GM18870 (cell line): ENCODE data around the gene SHB.

Experiments
- ATAC-seq: cut with Tn5 transposase; IDR thresholded peaks from one replicate; pipeline ENCODE4 v1.9.1; 2021; ENCODE audit warnings: moderate library complexity; ENCODE audit not compliant: unreplicated experiment

The SHB gene

DNA sequence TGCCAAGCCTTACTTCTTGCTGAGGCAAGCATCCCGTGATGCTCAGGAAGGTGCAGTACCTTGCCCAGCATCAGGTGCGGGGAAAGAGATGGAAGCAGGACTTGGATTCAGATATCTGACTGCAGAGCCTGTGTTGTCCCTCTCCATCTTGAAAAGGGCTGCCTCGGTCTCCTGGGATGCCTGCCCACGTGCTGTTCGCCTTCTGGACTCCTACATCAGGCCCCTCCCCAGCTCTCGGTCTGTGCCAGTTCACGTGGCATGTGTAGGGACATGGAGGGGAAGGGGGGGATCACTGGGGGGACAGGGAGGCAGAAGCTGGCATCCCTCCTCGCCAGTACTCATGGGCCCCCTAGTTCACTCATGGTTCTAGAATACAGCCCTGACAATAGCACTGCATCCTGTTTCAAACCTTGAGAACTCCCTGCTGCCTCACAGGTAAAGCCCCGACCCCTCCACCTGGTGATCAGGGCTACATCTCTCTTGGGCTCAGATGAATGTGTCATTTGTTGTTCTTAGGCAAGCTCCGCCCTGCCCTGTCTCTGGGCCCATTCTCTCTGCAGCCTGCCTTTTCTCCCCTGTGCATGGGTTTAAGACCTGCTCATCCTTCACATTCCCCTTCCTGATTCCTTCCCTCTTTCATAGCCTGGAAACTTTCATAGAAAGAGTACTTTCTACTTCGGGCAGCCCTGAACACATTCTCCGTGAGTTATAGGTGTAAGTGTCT, 126.2 kb downstream of the SHB start:
- no peak for ATAC-seq

DNA sequence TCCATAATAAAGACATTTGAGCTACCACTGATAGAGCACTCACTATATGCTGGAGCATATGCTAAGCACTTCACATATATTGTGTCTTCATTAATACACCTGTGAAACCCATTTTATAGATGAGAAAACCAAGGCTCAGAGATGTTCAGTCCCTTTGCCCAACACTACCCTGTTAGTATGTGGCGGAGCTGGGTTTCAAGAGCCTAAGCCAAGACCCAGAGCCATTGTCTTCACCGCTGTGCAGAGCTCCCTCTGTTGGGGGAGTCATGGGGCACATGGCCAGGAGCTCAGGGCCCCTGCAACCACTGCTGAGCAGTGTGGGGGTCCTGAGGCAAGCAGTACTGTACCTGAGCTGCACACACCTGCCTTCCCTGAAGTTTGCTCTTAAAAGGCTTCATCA, 127.8 kb downstream of the SHB start:
- ATAC-seq, result no peak

DNA sequence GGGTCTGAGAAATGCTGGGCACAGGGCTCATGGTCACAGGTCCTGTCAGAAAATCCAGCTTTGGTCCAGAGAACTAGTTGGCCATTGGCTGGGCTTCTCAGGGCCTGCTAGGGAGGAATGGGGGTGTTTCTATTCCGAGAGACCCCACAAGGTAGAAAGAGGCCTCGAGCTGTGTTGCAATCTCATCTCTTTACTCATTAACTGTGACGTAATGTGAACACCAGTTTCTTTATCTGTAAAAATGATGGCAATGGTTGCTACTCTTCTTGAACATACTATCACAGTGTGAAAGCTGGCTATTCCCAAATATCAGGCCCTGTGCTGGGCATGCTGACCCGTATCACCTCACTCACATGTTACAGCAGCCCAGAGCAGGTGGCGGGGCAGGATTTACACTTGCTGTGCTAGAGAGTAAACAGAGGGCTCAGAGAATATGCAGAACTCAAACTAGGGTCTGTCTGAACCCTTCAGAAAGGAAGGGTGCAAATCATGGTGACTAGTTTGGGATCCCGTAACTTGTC, 129.4 kb downstream of the SHB start:
- ATAC-seq, result no peak

DNA sequence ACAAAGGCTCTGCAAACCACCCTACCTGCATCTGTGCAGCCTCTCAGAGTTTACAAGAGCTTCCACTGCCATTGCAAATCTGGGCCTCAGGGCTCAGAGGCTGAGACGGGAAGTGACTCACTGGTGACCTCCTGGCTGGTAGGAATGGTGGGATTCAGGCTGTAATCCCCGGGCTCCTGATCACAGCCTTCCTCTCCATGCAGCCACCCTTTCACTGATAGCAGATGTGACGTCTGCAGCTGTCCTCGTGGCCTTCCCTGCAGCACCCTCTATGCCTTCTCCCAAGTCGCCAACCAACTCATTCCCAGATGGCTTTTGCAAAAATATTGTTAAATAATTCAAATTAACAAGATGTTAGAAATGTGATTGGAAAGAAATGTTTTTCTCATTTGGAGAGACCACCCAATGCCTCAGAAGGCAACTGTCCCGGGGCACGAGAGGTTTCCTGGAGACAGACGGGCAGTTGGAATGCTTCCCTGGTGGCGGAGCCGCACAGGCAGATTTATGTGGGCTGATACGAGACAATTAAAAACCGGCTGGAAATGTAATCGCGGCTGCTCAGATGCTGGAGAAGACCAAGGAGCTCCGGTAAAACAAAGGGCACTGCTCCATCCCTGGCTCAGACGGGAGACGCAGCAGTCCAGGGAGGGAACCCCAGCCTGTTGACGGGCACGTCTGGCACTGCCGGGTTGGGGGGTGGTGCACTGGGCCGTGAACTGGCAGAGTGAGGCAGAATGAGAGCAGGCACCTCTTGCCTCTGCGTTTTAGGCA, 130.7 kb downstream of the SHB start:
- no peak for ATAC-seq

DNA sequence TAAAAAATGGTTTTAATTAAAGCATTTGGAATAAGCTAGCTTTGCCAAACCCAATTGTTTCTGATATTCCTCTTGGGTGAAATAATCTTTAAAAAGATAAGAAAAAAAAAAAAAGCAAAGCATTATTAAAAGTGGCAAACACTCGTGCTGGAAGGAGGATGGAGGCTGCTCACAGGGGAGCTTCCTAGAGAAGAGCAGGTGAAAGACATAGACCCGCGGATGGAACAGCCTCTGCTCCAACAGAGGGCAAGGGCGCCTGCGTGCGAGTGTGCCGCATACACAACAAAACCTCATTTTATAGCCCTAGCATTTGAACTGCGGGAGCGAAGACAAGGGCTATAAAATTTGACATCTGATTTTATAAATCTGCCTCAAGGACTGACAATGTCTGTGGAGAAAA, 131.7 kb downstream of the SHB start:
- no peak for ATAC-seq

DNA sequence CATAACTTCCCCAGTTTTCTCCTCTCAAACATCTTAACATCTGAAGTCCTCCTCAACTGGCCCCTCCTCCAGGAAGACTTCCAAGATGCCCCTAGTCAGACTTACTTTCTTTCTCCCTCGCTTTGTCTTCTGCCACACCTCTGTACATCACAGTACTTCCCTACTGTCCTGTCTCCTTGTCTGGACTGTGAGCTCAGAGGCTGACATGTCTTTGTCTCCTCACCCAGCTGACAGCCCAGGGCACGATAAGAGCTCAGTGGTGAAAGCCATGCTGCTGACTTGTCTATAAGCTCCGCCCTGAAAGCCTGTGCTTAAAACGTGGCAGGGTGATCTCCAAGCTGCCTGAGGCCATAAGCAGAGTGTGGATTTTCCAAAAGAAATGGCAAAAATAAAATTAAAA, 132.1 kb downstream of the SHB start:
- no peak for ATAC-seq

DNA sequence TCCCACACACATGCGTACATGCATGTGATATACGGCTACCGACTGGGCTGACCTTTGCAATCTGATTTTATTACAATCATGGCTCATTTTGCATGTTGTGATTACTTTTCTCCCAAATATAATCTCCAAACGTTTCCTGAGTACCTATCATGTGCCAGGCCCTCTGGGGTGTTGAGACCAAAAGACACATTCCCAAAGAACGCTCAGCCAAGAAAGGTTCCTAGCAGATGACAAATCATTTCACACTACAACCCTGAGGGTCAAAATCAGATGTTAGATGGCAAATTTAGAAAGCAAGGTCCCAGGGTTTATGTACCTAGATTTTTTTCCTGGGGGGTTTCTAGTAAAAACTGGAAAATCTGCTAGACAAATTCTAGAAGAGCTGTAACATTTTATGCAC, 132.7 kb downstream of the SHB start:
- ATAC-seq, result no peak

DNA sequence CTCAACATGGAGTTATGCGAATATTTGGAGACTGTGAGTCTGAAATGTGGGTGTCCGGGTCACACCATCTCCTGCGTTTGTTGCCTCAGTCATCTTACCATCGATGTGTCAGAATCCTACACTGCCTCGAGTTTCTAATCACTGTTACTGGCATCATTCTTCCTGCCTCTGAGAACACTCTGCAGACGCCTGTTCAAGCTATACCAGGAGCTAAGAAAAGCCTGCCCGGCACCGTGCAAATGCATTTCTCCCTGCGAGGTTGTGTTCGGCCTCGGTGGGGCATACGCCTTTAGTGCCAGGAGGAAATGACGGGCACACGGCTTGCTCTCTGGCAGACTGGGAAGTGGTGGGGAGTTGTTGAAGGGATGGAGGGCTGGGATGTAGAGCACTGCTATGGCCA, 133.9 kb downstream of the SHB start:
- no peak for ATAC-seq

DNA sequence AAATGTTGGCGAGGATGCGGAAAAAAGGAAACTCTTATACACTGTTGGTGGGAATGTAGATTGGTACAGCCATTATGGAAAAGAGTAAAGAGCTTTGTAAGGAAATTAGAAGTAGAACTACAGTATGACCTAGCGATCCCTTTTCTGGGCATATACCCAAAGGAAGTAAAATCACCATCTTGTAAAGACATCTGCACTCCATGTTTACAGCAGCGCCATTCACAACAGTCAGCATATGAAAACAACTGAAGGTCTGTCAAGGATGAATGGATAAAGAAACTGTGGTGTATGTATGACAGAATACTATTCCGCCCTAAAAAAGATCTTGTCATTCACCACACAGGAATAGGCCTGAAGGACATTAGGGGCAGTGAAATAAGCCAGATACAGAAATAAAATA, 137.4 kb downstream of the SHB start:
- no peak for ATAC-seq

DNA sequence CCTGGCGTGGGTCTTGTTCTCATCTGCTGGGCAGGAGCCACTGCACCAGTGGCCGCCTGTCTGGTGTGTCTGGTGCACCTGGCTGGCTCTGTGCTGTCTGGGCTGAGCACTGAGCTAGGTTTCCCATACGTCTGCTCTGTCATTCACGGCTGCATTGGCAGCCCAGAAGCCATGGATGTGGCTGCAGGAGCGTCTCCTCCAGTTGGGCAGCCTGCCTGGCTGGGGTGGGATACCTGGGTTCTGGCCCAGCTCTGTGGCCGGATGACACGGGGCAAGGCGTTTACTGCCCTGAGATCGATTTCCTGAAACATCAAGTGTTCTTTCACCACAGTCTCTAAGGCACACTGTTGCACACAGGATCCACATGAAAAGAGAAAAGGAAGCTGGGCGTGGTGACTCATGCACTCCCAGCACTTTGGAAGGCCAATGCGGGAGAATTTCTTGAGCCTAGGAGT, 139.6 kb downstream of the SHB start:
- no peak for ATAC-seq

DNA sequence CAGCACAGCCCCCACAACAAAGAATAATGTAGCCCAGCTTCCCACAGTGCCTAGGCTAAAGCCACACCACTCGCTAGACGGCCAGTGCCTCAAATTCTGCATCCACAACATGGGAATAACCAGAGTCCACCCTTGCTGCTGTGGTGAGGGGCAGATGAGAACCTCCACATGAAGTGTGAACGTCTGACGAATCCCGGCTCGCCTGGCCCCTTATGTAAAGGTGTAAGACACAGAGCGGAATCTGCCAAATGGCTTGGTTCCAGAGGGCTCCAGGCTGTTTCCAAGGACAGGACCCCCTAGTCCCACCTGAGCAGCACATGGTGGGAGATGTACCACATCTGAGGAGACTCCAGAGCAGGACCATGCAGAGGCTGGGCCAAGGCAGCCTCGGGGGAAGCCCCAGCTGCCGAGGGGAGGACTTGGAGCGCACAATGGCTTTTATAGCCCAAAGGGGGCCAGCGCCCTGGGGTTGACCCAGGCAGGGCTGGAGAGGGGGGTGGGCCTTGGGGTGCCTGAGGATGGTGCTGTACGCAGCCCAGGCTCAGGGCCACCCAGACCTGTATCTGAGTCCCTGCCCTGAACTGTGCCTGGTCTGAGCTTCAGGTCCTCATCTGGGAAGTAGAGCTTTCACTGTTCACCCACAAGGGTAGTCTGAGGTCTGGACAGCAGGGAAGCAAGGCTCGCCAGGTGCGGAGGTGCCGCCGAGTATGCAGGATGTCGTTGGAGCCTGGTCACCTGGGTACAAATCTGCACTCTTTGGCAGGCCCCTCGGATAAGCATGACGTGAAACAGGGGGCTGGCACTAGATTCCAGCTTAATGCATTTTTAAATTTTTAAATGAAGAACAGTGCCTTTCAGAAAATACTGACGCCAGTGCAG, 140.2 kb downstream of the SHB start:
- no peak for ATAC-seq

DNA sequence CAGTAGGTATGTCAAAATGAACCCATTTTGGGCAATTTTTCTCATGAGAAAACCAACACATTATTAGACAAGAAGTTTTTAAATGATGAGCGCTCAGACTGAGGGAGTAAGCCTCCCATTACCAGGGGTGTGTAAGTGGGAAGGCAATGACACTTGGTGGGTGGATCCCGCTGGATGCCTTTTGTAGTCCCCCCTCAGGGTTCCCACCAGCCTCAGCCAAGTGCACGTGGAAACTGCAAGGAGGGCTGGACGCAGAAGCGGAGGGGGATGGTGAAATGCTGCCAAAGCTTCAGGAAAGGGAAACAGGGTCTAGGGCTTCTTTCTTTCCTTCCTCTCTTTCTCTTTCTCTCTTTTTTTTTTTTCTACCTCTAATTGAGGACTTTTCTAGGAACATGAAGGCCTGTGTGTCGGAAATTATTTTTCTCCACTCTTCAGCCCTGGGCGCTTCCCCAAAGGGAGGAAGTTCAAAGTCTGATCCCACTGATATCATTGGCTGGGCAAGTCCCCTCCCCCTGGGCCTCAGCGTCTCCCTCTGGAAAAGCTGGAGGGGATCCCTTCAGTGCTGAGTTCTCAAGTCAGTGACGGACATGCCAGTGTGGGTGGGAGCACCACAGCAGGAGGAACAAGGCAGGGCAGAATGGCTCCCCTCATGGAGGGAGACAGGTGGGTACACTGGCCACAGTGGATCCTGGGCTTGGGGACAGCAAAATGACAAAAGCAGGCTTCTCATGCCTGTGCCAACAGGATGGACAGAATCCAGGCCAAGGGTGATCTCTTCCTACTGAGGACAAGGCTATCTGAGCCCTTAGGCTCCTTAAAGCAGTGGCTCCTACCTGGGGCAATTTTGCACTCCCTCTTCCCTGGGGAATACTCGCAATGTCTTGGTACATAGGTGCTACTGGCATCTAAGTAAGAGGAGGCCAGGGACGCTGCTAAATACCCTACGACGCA, 141.2 kb downstream of the SHB start:
- ATAC-seq, result no peak

DNA sequence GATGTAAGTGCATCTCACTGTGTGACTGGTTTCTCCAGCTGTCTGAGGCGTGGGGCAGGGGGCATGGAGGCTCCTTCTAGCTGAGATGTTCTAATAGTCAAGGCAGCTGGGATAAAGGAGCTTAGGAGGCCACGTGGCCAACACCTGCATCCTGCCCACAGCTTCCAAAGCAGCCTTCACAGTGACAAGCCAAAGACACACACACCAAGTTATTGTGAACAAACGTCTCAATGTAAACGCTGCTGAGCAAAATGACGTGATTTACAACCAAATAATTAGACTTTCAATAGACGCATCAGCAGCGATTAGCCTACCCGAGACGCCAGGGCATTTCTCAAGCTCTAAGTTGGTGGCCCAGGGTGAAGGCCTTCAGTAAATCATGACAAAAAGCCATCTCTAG, 141.9 kb downstream of the SHB start:
- ATAC-seq, result no peak

DNA sequence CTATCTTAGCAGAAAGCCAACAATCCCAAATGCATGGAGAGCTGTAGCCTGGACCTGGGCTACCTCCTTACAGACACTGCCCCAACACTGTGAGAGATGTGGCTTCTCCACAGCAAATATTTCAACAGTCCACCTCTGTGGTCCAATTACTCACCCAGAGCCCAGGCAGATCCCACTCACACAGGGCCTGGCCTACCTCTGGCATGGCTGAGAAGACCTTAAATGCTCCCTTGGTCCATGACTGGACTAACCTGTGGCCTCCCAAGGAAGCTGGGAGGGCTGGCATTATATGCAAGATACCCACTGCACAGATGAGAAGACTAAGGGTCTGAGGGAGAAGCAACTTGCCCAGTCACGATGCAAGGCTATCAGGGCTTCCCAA, 142.3 kb downstream of the SHB start:
- no peak for ATAC-seq

DNA sequence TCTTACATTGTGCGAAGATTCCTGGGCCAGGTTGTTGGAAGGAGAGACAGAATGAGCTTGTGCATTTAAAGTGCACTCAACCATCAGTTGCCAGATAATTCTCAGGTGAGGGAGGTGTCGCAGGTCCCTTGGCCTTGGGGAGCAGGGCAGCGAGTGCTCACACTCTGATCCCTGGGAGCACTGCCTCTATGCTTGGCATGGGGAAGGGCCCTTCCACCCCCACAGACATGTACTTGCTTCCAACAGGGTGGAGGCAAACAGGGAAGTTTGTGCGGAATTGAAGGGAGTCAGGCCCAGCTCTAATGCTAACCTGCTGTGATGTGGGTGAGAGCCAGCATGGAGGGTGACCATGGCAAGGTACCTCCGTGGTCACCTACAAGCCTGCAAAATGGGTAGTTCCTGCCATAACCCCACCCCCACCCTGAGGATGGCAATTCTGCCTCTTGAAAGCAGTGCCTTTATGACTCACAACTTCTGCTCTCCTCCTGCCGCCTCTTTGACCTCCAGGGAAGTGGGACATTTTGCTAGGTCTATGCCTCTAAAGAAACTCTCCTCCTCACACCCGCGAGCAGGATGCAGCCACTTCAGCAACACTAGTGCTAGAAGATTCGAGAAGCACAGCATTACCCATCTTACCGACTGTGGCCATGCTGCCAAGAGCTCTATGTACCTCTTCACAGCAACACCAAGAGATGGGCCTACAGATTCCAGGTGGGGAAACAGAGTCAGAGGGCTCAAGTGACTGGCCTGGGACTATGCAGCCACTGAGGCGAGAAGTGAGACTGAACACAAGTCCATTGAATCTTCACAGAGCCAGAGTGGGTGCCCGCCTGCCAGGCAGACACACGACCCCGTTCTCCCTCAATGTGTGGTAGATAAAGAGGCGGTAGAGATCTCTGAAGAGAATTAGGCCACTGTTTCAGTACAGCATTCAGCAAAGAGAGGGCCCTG, 143.0 kb downstream of the SHB start:
- ATAC-seq, result no peak

DNA sequence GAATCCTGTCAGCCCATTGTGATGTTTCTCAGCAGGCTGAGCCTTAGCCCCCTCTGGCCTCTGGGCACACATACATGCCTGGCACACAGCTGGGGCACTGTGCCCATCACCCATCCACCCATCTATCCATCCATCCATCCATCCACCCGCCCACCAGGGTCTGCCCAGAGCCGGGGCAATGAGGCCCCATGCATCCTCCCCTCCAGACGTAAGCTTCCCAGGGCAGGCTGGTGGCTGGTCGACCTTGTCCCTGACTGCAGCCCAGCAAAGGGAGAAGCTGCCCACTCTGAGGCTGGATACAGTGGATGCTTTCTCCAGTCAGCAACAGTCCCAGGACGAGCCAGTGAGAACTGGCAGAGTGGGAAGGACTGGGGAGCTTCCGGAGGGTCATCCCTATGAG, 144.0 kb downstream of the SHB start:
- no peak for ATAC-seq

DNA sequence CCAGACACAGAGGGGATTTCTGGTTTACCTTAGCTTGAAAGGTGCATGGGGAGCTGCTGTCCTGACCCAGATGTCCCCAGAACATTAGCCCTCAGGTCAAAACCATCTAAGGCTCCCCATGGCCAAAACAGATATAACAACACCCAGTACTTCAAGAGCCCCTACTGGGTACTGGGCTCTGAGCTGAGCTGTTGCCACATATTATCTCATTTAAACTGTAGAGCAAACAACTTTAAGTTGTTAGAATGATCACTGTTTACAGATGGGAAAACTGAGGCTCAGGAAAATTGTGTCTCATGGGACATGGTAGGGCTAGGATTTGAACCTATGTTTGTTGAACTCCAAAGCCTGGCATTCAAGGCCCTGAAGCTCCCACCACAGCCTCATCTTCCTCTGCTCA, 144.5 kb downstream of the SHB start:
- ATAC-seq, result no peak

DNA sequence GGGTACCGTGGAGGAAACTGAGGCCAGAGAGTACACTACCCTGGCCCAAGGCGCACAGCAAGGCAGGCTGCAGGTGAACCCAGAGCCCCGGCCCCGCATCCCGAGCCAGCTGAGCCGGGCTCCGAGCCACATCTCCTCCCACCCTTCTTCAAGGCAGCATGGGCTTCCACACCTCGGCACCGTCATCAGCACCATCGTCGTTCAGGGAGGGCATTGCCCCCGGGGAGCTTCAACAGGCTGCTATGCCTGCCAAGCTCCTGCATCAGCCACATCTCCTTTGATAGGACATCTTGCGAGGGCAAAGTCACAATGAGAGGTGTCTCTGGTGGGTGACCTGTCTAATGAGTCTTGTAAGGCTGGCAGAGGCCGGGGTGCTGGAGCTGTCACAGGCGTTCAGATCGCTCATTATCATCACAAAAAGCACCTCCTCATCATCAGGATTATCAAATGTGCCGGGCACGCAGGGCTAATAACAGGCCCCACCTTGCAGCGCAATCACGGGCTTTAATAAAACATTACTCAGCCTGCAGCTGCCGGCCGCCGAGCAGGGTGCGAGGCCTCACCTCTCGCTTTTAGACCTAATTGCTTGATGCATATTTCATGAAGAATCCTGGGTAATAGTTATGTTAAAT, 145.1 kb downstream of the SHB start:
- no peak for ATAC-seq
